ENCODE measurements around the gene CFAP141.

Gene CFAP141

DNA sequence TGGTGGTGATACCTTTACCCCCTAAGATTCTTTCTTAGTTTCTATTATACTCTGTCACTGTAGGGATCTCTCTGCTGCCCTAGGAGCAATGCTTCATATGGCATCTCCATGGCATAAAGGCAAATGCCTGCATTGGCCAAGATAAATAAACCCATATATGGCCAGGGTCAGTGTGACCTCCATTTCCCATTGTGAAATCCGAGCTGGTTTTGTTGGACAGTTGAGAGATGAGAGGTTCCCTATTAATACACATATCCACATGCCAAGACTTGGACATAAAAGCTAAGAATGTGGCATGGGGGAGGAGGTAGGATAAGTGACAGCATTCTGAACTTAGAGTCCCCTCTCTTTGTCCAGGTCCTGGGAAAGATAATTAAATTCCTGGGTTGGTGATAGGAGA, 15.6 kb downstream of the CFAP141 start:
- TF ChIP-seq, protein P1, sequence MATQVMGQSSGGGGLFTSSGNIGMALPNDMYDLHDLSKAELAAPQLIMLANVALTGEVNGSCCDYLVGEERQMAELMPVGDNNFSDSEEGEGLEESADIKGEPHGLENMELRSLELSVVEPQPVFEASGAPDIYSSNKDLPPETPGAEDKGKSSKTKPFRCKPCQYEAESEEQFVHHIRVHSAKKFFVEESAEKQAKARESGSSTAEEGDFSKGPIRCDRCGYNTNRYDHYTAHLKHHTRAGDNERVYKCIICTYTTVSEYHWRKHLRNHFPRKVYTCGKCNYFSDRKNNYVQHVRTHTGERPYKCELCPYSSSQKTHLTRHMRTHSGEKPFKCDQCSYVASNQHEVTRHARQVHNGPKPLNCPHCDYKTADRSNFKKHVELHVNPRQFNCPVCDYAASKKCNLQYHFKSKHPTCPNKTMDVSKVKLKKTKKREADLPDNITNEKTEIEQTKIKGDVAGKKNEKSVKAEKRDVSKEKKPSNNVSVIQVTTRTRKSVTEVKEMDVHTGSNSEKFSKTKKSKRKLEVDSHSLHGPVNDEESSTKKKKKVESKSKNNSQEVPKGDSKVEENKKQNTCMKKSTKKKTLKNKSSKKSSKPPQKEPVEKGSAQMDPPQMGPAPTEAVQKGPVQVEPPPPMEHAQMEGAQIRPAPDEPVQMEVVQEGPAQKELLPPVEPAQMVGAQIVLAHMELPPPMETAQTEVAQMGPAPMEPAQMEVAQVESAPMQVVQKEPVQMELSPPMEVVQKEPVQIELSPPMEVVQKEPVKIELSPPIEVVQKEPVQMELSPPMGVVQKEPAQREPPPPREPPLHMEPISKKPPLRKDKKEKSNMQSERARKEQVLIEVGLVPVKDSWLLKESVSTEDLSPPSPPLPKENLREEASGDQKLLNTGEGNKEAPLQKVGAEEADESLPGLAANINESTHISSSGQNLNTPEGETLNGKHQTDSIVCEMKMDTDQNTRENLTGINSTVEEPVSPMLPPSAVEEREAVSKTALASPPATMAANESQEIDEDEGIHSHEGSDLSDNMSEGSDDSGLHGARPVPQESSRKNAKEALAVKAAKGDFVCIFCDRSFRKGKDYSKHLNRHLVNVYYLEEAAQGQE (IDR thresholded peaks at IDR 0.05; ENCODE audit: insufficient read depth in 1 of 2, low read depth in 2 of 2, low read length in 2 of 2): no peak
- no peak for TF ChIP-seq TAF1 (IDR thresholded peaks at IDR 0.05; ENCODE audit: borderline replicate concordance, insufficient read depth, low read length)
- no peak for TF ChIP-seq FOXP2 (optimal IDR thresholded peaks at IDR 0.05; ENCODE audit: borderline replicate concordance, extremely low read depth, extremely low read length, insufficient read depth)
- no peak for TF ChIP-seq SIN3A (IDR thresholded peaks at IDR 0.05; ENCODE audit: borderline replicate concordance, insufficient read depth, low read length)
- TF ChIP-seq POLR2AphosphoS5 (IDR thresholded peaks at IDR 0.05; ENCODE audit: low read depth, low read length): no peak

DNA sequence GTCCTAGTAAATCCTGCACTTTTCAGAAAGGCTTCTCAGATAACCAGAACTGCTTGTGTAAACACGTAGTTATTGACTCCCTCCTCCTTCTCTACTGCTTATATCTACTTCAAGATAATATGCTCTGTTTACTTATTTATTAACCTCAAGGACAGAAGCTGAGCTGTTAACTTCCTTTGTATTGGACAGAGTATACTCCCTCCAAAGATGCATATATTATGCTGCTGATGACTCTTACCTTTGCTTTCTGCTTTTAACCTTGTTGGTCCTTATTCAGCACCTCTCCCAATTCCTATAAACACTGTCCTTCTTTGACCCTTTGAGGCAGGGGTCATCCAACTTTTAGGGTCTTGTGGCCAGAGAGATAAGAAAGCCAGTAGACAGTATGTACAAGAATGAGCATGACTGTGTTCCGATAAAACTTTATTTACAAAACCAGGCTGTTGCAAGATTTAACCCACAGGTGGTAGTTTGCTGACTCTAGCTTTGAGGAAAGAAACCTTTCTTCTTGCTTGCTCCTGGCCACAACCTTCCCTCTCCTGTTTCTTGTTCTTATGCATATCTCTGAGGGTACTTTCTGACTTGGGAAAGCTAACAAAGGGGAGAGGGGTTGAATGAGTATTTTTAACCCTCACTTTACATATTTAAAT, 19.2 kb downstream of the CFAP141 start:
- TF ChIP-seq SIN3A (IDR thresholded peaks at IDR 0.05; ENCODE audit: borderline replicate concordance, insufficient read depth, low read length) (no peak), FOXP2 (optimal IDR thresholded peaks at IDR 0.05; ENCODE audit: borderline replicate concordance, extremely low read depth, extremely low read length, insufficient read depth) (no peak), POLR2AphosphoS5 (IDR thresholded peaks at IDR 0.05; ENCODE audit: low read depth, low read length) (no peak), TAF1 (IDR thresholded peaks at IDR 0.05; ENCODE audit: borderline replicate concordance, insufficient read depth, low read length) (no peak)
- TF ChIP-seq, protein P1 (IDR thresholded peaks at IDR 0.05; ENCODE audit: insufficient read depth in 1 of 2, low read depth in 2 of 2, low read length in 2 of 2): no peak

DNA sequence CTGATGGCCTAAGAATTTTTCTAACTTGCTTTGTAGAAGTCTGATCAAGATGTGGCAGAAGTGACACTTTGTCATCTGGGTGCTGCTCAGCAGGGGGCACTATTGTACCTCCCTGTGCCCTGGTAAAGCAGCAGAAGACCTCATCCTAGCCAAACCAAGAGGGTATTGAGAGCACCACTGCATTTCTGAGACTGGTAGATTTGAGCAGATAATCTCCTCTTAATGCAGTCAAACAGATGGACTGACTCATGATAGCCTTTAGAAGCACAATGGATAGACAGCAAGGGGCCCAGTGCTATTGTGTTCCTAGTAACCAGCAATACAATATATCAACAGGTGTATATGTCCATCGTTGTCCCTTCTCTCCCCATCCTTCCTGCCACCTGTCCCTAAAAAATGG, 20.0 kb downstream of the CFAP141 start:
- TF ChIP-seq POLR2AphosphoS5 (IDR thresholded peaks at IDR 0.05; ENCODE audit: low read depth, low read length) (no peak), TAF1 (IDR thresholded peaks at IDR 0.05; ENCODE audit: borderline replicate concordance, insufficient read depth, low read length) (no peak), SIN3A (IDR thresholded peaks at IDR 0.05; ENCODE audit: borderline replicate concordance, insufficient read depth, low read length) (no peak), FOXP2 (optimal IDR thresholded peaks at IDR 0.05; ENCODE audit: borderline replicate concordance, extremely low read depth, extremely low read length, insufficient read depth) (no peak)
- TF ChIP-seq, protein P1 (IDR thresholded peaks at IDR 0.05; ENCODE audit: insufficient read depth in 1 of 2, low read depth in 2 of 2, low read length in 2 of 2): no peak

DNA sequence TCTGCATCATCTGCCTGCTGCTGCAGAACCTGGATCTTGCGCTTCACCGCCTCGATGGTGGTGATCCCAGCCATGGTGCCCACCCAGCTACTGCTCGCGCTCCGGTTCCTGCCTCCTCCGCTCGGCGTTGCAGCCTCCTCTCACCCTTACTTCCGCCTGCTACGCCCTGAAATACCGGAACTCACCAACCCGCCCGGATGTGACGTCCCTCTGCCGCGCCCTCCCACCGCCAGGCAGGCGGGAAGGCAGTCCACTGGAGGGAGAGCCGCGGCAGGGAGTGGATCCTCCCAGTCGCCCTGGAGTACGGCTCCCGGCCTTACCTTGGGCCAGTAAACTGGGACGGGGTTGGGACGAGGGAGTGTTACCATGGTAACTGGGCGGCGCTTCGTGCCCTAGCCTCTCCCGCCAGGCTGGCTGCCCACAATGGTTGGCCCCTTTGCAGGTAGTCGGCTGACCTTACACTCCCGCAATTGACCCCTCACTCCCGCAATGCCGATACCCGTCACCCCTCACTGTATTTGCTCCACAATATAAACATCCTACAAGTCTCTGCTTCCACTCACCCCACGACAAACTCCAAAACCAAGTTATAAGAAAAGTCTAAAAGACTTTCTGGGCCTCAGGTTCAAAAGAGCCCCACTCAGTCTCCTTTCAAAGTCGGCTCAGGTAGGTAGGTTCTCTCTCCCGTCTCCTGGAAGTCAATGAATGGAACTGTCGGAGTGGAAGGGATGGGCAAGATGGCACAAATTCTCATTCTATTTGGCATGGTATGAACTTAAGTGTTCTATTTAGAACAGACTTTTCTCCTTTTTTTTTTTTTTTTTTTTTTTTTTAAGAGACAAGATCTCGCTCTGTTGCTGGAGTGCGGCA, 22.9 kb downstream of the CFAP141 start:
- TF ChIP-seq TAF1 (IDR thresholded peaks at IDR 0.05; ENCODE audit: borderline replicate concordance, insufficient read depth, low read length) (peak; percentile 95), SIN3A (IDR thresholded peaks at IDR 0.05; ENCODE audit: borderline replicate concordance, insufficient read depth, low read length) (peak; percentile 81; the same call in 1 of the 2 replicates), FOXP2 (optimal IDR thresholded peaks at IDR 0.05; ENCODE audit: borderline replicate concordance, extremely low read depth, extremely low read length, insufficient read depth) (peak; percentile 88), POLR2AphosphoS5 (IDR thresholded peaks at IDR 0.05; ENCODE audit: low read depth, low read length) (peak; percentile 95)
- TF ChIP-seq, protein P1 (IDR thresholded peaks at IDR 0.05; ENCODE audit: insufficient read depth in 1 of 2, low read depth in 2 of 2, low read length in 2 of 2): peak in 1 of 2 experiments; percentile 49; a peak in 1 of 4 replicates

Measured in PFSK-1 (cell line).